Transverse colon (tissue), 3 donors: ENCODE results near the gene TMEM132D.

Source experiments
- CTCF ChIP-seq, 5 experiments: fragments of 200-600 bp in 3 of 5; fragments of 450-650 bp in 2 of 5; sonication (generic) in 3 of 5; IDR thresholded peaks; 1 replicate in 2 of 5; 2 replicates in 3 of 5; pipeline ENCODE4 v1.5.1; 2016 to 2017; ENCODE audit warnings: antibody characterized with exemption in 5 of 5, inconsistent platforms in 3 of 5, mild to moderate bottlenecking in 2 of 5, moderate library complexity in 1 of 5
- EP300 ChIP-seq: sonication (generic); formaldehyde crosslinking; IDR thresholded peaks from one replicate; pipeline ENCODE4 v1.6.1; 2017; ENCODE audit warnings: antibody characterized with exemption, low read depth
- POLR2A ChIP-seq: fragments of 450-650 bp; IDR thresholded peaks from one replicate; pipeline ENCODE4 v1.6.1; 2016; ENCODE audit warnings: antibody characterized with exemption, mild to moderate bottlenecking, moderate library complexity

- TF ChIP-seq CTCF (IDR thresholded peaks at IDR 0.05) (no peak), EP300 (no peak), POLR2A (no peak)
Measured at GRCh38 chr12:129127211-129127610, 776.6 kb downstream of the TMEM132D start.
